GF-D8 (cell line): ENCODE measurements around the gene MAPK8IP3.

Experiments used
- DNase-seq: peaks from one replicate; lab custom pipeline; 2025; lab: John Stamatoyannopoulos, UW

MAPK8IP3 gene

GRCh38 chr16:1740234-1740633, 34.2 kb downstream of the MAPK8IP3 start:
- no peak for DNase-seq

GRCh38 chr16:1740781-1741490, 34.9 kb downstream of the MAPK8IP3 start:
- DNase-seq, result no peak

GRCh38 chr16:1741553-1742165, 35.7 kb downstream of the MAPK8IP3 start:
- DNase-seq, result no peak

GRCh38 chr16:1743376-1744337, 37.7 kb downstream of the MAPK8IP3 start:
- no peak for DNase-seq

GRCh38 chr16:1744338-1744840, 38.4 kb downstream of the MAPK8IP3 start:
- no peak for DNase-seq

- no peak for DNase-seq
Observed at GRCh38 chr16:1745181-1745899, 39.3 kb downstream of the MAPK8IP3 start.

- no peak for DNase-seq
Observed at GRCh38 chr16:1745900-1746692, 40.1 kb downstream of the MAPK8IP3 start.

GRCh38 chr16:1746693-1747195, 40.7 kb downstream of the MAPK8IP3 start:
- DNase-seq, result no peak

GRCh38 chr16:1747934-1748333, 41.9 kb downstream of the MAPK8IP3 start:
- DNase-seq, result no peak

- no peak for DNase-seq
Observed at GRCh38 chr16:1749152-1750117, 43.4 kb downstream of the MAPK8IP3 start.

- no peak for DNase-seq
Observed at GRCh38 chr16:1751946-1752345, 46.0 kb downstream of the MAPK8IP3 start.

- no peak for DNase-seq
Observed at GRCh38 chr16:1752853-1753252, 46.9 kb downstream of the MAPK8IP3 start.

- DNase-seq, result no peak
Observed at GRCh38 chr16:1754204-1754603, 48.2 kb downstream of the MAPK8IP3 start.

- DNase-seq, result no peak
Observed at GRCh38 chr16:1757714-1758461, 51.9 kb downstream of the MAPK8IP3 start.

GRCh38 chr16:1758923-1759322, 52.9 kb downstream of the MAPK8IP3 start:
- no peak for DNase-seq

GRCh38 chr16:1759511-1759910, 53.5 kb downstream of the MAPK8IP3 start:
- no peak for DNase-seq

GRCh38 chr16:1760911-1761310, 54.9 kb downstream of the MAPK8IP3 start:
- DNase-seq, result no peak

GRCh38 chr16:1761751-1762150, 55.8 kb downstream of the MAPK8IP3 start:
- DNase-seq, result no peak
